ENCODE data around the gene SFTPA1.
"Not testable (repeated sequence)": the region's sequence is repeated elsewhere in the genome, so short reads cannot be mapped to it uniquely, and the experiment has no call there.

Gene SFTPA1

GRCh38 chr10:79595510-79595909 is 15.2 kb upstream of the SFTPA1 start:
- Histone ChIP-seq H4K20me1 (ENCODE audit: insufficient read depth) (no peaks in the 10 kb centered on the region), H3K27ac (no peak overlapping the region), H2AFZ (ENCODE audit: low read depth) (no peak overlapping the region), H3K4me2 (no peak overlapping the region), H3K4me1 (ENCODE audit: low read depth, poor library complexity, severe bottlenecking) (no peaks in the 10 kb centered on the region), H3K27me3 (ENCODE audit: insufficient read depth, low read depth) (no peaks in the 10 kb centered on the region), H3K4me3 (IDR thresholded peaks at IDR 0.05; ENCODE audit: insufficient read depth, low read depth, low read length) (no peak overlapping the region), H3K36me3 (ENCODE audit: insufficient read depth) (no peaks in the 10 kb centered on the region), H3K9ac (no peak overlapping the region), H3K79me2 (ENCODE audit: insufficient read depth, low read depth) (no peaks in the 10 kb centered on the region)
- no peak for TF ChIP-seq CTCF (conservative IDR thresholded peaks at IDR 0.05; ENCODE audit: low read depth, low read length)

- H3K4me2 ChIP-seq; H3K36me3 ChIP-seq (ENCODE audit: insufficient read depth); H3K4me3 ChIP-seq (IDR thresholded peaks at IDR 0.05; ENCODE audit: insufficient read depth, low read depth, low read length); H3K79me2 ChIP-seq (ENCODE audit: insufficient read depth, low read depth); H3K27ac ChIP-seq; H3K27me3 ChIP-seq (ENCODE audit: insufficient read depth, low read depth); H3K4me1 ChIP-seq (ENCODE audit: low read depth, poor library complexity, severe bottlenecking); H2AFZ ChIP-seq (ENCODE audit: low read depth); H4K20me1 ChIP-seq (ENCODE audit: insufficient read depth); H3K9ac ChIP-seq: not testable (repeated sequence)
Observed at GRCh38 chr10:79599644-79600043, 11.1 kb upstream of the SFTPA1 start.

- no peak overlapping the region for H3K27ac ChIP-seq
- TF ChIP-seq CTCF (conservative IDR thresholded peaks at IDR 0.05; ENCODE audit: low read depth, low read length): no peak
- H3K4me3 ChIP-seq (IDR thresholded peaks at IDR 0.05; ENCODE audit: insufficient read depth, low read depth, low read length): no peak overlapping the region
- H3K4me2 ChIP-seq: no peak overlapping the region
- no peaks in the 10 kb centered on the region for H4K20me1 ChIP-seq (ENCODE audit: insufficient read depth)
- H3K79me2 ChIP-seq (ENCODE audit: insufficient read depth, low read depth): no peaks in the 10 kb centered on the region
- peaks cover 6% of the 10 kb centered on the region for H3K4me1 ChIP-seq (ENCODE audit: low read depth, poor library complexity, severe bottlenecking)
- H3K9ac ChIP-seq: no peak overlapping the region
- no peaks in the 10 kb centered on the region for H3K27me3 ChIP-seq (ENCODE audit: insufficient read depth, low read depth)
- H2AFZ ChIP-seq (ENCODE audit: low read depth): no peak overlapping the region
- H3K36me3 ChIP-seq (ENCODE audit: insufficient read depth): no peaks in the 10 kb centered on the region
Observed at GRCh38 chr10:79601939-79602338, 8.8 kb upstream of the SFTPA1 start.

GRCh38 chr10:79602953-79603352 is 7.8 kb upstream of the SFTPA1 start:
- Histone ChIP-seq H4K20me1 (ENCODE audit: insufficient read depth) (no peaks in the 10 kb centered on the region), H3K4me1 (ENCODE audit: low read depth, poor library complexity, severe bottlenecking) (peaks cover 6% of the 10 kb centered on the region), H3K27ac (no peak overlapping the region), H3K27me3 (ENCODE audit: insufficient read depth, low read depth) (no peaks in the 10 kb centered on the region), H3K36me3 (ENCODE audit: insufficient read depth) (no peaks in the 10 kb centered on the region), H3K4me2 (no peak overlapping the region), H2AFZ (ENCODE audit: low read depth) (no peak overlapping the region), H3K79me2 (ENCODE audit: insufficient read depth, low read depth) (no peaks in the 10 kb centered on the region), H3K9ac (no peak overlapping the region), H3K4me3 (IDR thresholded peaks at IDR 0.05; ENCODE audit: insufficient read depth, low read depth, low read length) (no peak overlapping the region)
- TF ChIP-seq CTCF (conservative IDR thresholded peaks at IDR 0.05; ENCODE audit: low read depth, low read length): no peak

- Histone ChIP-seq H4K20me1 (ENCODE audit: insufficient read depth) (no peaks in the 10 kb centered on the region), H3K36me3 (ENCODE audit: insufficient read depth) (no peaks in the 10 kb centered on the region), H3K9ac (no peak overlapping the region), H3K4me2 (no peak overlapping the region), H3K79me2 (ENCODE audit: insufficient read depth, low read depth) (no peaks in the 10 kb centered on the region), H3K27ac (no peak overlapping the region), H3K27me3 (ENCODE audit: insufficient read depth, low read depth) (no peaks in the 10 kb centered on the region), H2AFZ (ENCODE audit: low read depth) (no peak overlapping the region), H3K4me1 (ENCODE audit: low read depth, poor library complexity, severe bottlenecking) (peaks cover 6% of the 10 kb centered on the region), H3K4me3 (IDR thresholded peaks at IDR 0.05; ENCODE audit: insufficient read depth, low read depth, low read length) (no peak overlapping the region)
- TF ChIP-seq CTCF (conservative IDR thresholded peaks at IDR 0.05; ENCODE audit: low read depth, low read length): no peak
Observed at GRCh38 chr10:79604294-79604693, 6.4 kb upstream of the SFTPA1 start.
